HG02840 (cell line): ENCODE results near the gene EXOSC1.
"Not testable (repeated sequence)": the region's sequence is repeated elsewhere in the genome, so short reads cannot be mapped to it uniquely, and the experiment has no call there.

ENCODE experiments used
- ATAC-seq: cut with Tn5 transposase; IDR thresholded peaks from one replicate; pipeline ENCODE4 v1.9.1; 2021; ENCODE audit warnings: mild to moderate bottlenecking, moderate library complexity, moderate number of reproducible peaks; ENCODE audit not compliant: unreplicated experiment, low FRiP score

EXOSC1 gene

GRCh38 chr10:97459933-97460332, 14.1 kb upstream of the EXOSC1 start:
- no peak for ATAC-seq

- no peak for ATAC-seq
Observed at GRCh38 chr10:97459111-97459510, 13.3 kb upstream of the EXOSC1 start.

DNA sequence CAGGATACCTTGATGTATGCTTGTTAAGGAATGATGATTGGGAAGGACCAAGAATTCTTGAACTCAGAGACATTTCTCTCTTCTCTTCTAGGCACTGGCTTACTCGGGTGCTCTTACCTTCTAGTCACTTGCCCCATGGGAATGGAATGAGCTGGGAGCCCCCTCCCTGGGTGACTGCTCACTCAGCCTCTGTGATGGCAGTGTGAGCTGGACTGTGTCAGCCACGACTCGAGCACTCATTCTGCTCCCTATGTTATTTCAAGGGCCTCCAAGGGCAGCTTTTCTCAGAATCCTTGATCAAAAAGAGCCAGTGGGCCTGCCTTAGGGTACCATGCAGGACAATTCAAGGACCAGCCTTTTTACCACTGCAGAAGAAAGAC, 10.9 kb upstream of the EXOSC1 start:
- no peak for ATAC-seq

DNA sequence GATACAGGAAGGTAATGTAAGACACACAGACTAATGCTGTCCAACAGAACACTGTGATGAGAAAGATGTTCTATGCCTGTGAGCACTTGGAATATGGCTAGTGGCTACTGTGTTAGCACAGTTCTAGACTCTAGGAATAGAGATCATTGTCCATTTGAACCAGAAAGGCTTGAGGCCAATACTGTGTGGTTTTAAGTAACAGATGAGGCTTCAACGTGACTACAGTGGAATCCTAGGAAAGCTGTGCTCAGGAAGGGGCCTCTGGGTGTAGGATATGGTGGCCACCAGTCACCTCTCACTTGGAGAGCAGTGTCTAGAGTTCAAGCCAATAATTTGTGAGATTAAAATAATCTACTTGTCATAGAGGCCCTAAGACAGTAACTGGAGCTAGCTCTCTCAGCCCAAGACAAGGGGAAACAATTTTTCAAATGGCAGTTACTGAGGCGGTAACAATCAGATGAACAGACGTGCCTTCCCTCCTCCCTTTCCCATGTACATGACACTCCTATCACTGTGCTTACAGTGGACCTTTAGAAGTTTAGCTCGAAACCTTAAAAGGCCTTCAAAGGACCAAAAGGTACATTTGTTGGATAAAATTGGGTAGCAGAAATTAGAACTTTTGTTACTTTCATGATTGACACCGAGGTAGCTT, 10.4 kb upstream of the EXOSC1 start:
- ATAC-seq, result no peak

DNA sequence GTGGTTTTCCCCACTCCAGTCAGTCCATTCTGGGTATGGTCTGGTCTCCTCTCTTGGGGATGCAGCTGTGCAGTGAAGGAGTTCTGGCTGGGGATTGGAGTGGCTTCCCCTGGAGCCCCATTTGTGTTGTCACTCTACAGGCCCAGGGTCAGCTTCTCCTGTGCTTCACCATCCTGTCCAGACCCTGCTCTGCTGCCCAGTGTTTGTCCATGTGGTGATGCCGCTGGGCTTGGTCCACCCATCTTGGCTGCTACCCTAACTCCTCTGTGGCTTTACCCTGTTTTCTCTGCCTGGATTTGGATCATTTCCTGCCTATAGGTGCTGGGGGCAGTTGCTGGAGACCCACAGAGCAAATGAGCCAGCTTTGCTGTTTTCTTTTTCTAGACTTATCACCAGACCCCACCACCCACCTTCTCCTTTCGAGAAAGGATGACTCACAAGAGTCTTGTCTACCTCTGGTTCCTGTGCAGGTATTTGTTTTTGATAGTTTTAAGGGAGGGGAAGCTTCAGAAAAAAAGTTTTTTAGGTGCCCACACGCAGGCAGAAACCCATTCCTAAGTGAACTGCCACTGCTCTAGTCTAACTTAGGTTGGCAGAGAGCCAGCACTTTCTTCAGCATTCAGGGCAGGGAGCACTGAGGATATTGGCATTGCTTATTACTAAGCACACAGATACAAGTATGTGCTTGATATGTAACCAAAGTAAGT, 8.7 kb upstream of the EXOSC1 start:
- ATAC-seq, result no peak

- no peak for ATAC-seq
Observed at GRCh38 chr10:97452352-97452751, 6.5 kb upstream of the EXOSC1 start.

DNA sequence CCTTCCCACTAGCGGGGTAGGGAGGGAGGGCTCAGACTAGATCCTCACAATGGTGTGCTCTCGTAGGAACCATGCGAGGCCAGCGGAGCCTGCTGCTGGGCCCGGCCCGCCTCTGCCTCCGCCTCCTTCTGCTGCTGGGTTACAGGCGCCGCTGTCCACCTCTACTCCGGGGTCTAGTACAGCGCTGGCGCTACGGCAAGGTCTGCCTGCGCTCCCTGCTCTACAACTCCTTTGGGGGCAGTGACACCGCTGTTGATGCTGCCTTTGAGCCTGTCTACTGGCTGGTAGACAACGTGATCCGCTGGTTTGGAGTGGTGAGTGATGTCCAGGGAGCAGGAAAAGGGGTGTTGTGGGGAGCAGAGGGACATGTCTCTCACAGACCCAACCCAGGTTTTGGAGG, 5.8 kb upstream of the EXOSC1 start:
- ATAC-seq, result no peak

GRCh38 chr10:97450828-97451227, 5.0 kb upstream of the EXOSC1 start:
- ATAC-seq, result no peak

DNA sequence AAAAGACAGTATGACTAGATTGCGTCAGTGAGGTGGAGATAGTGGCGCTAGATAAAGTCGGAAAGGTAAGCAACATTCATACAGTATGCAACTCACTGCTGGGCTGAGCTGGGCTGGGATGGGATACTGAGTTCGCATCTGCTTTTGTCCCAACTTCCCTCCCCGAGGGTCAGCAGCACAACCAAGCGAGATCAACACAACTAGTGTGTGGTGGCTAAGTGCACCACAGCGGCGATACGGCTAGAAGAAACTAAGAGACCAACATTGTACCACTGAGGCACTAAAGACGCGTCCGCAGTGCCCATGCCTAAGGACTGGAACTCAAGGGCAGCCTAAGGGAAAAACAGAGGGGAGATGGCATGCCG, 467 bp downstream of the EXOSC1 start:
- no peak for ATAC-seq

- ATAC-seq, result no peak
Observed at GRCh38 chr10:97444212-97444611, 1.6 kb downstream of the EXOSC1 start.

- ATAC-seq, result no peak
Observed at GRCh38 chr10:97442277-97442676, 3.5 kb downstream of the EXOSC1 start.

DNA sequence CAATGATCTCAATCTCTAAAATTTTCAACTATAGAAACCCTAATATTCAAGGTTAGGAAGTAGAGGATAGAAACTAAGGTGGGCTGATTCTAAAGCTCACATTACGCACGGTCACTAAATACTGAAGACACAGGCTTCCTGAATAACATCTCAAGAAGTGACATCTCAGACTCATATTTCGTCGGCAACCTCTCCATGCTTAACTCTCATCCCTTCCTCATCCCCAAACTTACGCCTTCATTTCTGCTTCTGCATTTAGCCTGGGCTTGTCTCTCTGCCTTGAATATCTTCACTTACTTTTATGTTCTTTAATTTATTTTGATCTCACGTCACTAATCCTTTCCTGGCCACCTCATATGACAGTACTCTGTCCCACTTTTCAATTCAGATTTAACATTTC, 10.6 kb downstream of the EXOSC1 start:
- ATAC-seq, result no peak

- ATAC-seq, result no peak
Observed at GRCh38 chr10:97434557-97434956, 11.2 kb downstream of the EXOSC1 start.

DNA sequence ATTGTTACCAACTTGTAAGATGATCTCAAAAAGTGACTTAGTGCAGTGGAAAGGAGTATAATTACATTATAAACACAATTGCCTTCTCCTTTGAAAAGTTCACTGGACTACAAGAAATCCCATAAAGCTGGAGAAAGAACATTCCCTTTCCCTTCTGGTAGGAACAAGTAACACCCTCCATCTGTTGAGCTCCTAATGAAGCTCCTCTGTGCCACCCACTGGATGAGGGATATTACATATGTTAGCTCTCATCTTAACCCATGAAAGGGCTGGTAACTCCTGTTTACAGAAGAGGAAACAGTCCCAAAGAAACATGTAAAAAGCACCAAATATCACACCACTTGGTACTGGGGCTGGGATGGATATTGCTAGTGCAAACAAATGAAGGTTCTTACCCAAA, 11.8 kb downstream of the EXOSC1 start:
- no peak for ATAC-seq

DNA sequence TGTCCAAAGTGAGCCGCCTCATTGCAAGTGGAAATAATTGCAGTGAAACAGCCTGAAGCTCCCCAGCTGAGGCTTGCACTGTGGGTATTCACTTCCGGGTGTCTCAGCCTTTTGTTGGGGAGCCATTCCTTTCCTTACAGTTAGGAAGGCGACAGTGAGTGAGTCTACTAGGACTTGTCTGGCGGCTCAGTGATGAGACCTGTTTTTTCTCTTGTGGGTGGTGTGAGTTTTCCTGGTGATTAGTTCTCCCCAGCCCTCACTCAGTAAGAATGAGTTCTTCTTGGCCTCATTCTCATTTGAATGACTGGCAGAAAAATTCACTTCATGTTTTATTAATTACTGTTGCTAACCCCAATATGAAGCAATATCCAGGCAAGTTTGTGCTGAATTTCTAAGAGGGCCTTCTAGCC, 17.2 kb downstream of the EXOSC1 start:
- ATAC-seq, result no peak

- ATAC-seq, result no peak
Observed at GRCh38 chr10:97427571-97428179, 18.1 kb downstream of the EXOSC1 start.

DNA sequence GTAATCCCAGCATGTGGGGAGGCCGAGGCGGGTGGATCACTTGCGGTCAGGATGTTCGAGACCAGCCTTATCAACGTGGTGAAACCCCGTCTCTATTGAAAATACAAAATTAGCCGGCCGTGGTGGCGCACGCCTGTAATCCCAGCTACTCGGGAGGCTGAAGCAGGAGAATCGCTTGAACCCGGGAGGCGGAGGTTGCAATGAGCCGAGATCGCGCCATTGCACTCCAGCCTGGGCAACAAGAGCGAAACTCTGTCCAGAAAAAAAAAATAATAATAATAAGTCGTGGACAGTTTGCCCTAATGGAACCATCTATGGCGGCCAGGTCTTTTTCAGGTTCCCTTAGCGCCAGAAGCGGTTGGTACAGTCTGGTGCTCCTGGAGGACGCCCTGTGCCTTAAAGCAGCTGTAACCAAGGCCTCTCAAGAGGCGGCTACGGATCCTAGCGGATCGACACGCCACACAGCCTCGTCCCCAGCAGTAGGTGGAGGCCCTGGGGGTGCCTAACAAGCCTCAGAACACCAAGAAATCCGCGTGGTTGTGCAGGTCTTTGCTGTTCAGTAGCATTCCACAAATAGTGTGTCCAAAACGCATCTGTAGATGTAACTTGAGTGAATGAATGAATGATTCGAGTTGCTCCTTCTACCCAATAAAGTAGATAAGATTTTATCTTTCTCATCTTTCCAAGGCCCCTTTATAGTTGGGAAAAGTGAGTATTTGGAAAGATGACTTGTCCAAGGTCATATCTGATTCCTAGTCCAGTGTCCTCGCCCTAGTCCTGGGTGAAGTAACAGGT, 18.8 kb downstream of the EXOSC1 start:
- no peak for ATAC-seq

GRCh38 chr10:97425964-97426775, 19.6 kb downstream of the EXOSC1 start, which contains the start of gene PGAM1:
PGAM1 (plus strand) TSS chr10:97426191; CDS start chr10:97426308, 117 bp downstream.
- peak; percentile 92 for ATAC-seq

- ATAC-seq, result not testable (repeated sequence)
Observed at GRCh38 chr10:97423757-97424098, 22.1 kb downstream of the EXOSC1 start.

DNA sequence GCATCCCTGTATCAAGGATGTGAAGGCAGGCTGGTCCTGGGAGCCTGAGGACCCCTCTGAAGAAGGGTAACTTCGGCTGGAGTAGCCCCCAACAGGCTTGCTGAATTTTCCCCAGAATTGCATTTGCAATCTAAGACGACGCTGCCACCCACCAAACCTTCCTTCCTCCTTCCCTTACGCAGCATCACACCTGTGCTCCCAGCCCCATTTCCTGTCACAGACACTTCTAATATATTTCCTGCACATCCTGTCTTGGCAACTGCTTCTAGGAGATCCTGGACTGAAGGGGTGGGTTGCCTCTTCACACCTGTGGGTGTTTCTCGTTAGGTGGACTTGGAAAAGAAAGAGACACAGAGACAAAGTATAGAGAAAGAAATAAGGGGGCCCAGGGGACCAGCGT, 29.2 kb downstream of the EXOSC1 start:
- no peak for ATAC-seq
